GM21529 (cell line): Measurements from ENCODE around the gene SLC16A5.
"Not testable (repeated sequence)": the region's sequence is repeated elsewhere in the genome, so short reads cannot be mapped to it uniquely, and the experiment has no call there.

Experiments used
- ATAC-seq: cut with Tn5 transposase; IDR thresholded peaks from one replicate; pipeline ENCODE4 v1.9.1; 2021; ENCODE audit not compliant: unreplicated experiment

SLC16A5 gene

GRCh38 chr17:75132018-75133000 is 44.6 kb downstream of the SLC16A5 start:
- ATAC-seq, result not testable (repeated sequence)

DNA sequence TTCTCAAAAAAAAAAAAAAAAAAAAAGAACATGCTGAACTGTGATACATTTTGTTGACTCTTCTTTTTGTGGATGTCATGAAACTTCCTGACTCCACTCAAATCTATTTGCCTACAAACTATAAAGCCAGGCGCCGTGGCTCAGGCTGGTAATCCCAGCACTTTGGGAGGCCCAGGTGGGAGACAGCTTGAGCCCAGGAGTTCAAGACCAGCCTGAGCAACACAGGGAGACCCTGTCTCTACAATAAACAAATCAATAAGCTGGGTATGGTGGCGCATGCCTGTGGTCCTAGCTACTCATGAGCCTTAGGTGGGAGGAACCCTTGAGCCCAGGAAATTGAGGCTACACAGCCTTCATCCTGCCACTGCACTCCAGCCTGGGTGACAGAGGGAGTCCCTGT is 45.2 kb downstream of the SLC16A5 start:
- no peak for ATAC-seq

DNA sequence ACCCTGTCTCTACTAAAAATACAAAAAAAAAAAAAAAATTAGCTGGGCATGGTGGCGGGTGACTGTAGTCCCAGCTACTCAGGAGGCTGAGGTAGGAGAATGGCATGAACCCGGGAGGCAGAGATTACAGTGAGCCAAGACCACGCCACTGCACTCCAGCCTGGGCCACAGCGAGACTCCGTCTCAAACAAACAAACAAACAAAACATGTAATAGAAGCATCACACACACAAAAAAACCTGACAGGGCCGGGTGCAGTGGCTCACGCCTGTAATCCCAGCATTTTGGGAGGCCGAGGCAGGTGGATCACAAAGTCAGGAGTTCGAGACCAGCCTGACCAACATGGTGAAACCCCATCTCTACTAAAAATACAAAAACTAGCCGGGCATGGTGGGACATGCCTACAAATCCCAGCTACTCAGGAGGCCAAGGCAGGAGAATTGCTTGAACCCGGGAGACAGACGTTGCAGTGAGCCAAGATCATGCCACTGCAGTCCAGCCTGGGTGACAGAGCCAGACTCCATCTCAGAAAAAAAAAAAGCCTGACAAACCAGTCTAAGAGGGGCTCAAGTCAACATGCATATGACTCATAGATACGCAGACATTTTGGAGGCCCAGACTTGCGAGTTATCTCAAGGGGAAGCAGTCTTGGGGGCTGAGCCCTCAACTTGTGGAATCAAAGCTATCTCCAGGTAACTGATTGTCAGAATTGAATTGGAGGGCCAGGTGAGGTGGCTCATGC is 46.0 kb downstream of the SLC16A5 start:
- ATAC-seq, result not testable (repeated sequence)

DNA sequence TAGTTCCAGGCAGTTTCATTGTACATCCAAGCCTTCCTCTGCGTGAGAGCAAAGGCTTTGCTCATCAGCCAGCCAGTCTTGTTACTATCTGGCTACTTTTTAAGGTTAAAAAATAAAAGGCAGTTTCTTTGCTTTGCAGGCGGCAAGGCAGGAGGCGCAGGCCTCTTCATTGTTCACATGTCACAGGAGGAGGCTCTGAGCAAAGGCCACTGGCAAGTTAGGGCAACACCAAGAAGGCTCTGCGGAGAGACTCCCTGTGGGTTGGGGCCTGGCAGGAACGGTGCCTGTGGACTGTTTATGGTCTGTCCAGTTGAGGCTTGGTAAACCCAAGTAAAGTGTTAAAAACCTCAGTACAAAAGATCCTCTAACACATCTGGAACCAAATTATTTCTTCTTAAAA is 47.7 kb downstream of the SLC16A5 start:
- ATAC-seq, result no peak

DNA sequence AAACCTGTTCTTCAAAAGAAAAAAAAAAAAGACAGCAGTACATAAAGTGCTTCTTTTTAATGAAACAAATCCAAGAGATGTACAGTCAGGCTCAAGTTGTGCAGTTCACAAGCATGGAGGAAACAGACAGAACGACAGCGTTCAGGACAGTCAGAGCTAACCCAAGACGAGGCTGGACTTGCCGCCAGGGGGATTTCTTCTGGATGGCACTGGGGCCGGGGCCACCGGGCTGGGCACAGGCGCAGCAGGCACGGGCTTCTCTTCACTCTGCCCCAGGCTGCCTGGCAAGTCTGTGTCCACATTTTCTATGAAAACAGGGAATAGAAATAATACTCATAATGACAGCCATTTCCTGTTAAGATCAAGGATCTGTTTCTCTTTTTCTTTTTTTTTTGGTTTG is 48.2 kb downstream of the SLC16A5 start:
- ATAC-seq, result no peak

DNA sequence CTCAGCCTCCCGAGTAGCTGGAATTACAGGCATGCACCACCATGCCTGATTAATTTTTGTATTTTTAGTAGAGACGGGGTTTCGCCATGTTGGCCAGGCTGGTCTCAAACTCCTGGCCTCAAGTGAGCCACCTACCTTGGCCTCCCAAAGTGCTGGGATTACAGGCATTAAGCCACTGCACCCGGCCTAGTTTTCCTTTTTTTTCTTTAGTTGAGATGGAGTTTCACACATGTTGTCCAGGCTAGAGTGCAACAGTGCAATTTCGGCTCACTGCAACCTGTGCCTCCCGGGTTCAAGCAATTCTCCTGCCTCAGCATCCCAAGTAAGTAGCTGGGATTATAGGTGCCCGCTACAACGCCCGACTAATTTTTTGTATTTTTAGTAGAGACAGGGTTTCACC is 50.0 kb downstream of the SLC16A5 start:
- ATAC-seq, result not testable (repeated sequence)

GRCh38 chr17:75138519-75138918 is 50.8 kb downstream of the SLC16A5 start:
- no peak for ATAC-seq

DNA sequence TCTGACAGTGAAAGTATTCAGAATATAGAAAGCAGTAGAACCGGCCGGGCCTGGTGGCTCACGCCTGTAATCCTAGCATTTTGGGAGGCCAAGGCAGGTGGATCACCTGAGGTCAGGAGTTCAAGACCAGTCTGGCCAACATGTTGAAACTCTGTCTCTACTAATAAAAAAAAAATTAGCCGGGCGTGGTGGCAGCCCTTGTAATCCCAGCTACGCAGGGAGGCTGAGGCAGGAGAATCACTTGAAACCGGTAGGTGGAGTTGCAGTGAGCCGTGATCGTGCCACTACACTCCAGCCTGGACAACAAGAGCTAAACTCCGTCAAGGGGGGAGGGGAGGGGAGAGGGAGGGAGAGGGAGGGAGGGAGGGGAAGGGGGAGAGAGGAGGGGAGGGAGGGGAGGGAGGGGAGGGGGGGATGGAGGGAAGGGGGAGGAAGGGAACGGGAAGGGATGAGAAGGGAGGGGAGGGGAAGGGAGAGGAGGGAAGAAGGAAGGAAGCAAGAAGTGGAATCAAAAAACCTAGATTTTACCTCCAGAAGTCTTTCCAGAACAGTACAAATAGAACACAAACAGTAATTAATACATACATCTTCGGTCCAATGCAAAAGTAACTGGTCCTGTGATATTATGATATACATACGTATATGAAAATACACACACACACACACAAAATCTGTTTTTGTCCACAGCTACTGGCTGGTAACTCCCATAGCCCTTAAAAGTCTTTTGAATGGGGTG is 54.6 kb downstream of the SLC16A5 start:
- no peak for ATAC-seq

GRCh38 chr17:75144816-75145512 is 57.2 kb downstream of the SLC16A5 start:
- ATAC-seq, result no peak

DNA sequence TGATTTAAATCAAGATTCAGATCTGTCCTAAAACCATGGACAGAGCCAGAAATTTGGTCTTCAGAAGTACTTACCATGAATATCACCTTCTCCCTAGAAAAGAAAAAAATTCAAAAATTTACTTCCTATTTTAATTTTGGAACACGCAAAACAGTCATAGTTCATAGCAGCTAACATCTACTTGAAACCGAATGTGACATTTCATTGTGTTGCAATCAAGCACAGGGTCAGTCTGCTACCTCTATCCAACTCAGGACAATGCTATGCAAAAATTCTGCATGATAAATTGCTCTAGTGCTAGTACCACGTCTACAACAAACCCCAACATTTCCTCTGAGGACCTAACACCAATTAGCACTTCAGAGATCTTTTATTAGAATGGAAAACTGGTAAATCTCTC is 58.8 kb downstream of the SLC16A5 start:
- ATAC-seq, result no peak

DNA sequence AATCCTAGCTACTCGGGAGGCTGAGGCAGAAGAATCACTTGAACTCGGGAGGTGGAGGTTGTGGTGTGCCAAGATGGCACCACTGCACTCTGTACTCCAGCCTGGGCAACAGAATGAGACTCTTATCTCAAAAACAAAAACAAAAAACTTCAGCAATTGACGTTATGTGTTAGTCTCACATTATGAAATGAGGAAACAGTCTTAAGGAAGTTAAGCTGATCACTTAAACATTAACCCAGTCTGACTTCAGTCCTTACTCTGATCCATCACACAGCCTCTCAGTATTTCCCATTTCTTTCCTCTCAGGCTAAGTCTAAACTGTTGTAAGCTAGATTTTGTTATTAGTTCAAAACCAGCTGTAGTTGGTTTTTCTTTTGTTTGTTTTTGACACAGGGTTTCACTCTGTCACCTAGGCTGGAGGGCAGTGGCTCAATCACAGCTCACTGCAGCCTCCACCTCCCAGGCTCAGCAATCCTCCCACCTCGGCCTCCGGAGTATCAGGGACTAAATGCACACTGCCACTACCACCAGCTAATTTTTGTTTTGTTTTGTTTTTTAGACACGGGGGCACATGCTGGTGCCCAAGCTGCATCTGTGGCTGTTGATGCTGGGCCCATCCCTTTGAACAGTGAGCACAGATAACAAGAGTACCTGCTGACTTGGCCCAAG is 60.3 kb downstream of the SLC16A5 start:
- ATAC-seq, result no peak

DNA sequence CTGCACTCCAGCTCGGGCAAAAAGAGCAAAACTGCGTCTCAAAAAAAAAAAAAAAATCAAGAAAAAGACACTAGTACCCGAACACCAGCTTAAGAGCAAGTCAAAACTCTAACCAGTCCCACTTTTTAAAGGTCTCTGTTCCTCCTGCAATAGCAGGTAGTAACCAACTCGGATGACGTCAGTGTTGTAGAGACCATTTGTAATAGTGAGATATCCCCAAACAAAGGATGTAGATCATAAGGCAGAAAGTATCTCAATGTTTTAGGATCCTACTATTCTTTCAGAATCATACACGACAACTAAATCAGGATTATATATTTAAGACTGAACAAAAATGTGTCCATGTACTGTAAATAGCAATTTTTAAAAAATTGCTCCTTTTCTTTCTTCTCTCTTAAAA is 64.2 kb downstream of the SLC16A5 start:
- no peak for ATAC-seq

- no peak for ATAC-seq
These were observed 64.8 kb downstream of the SLC16A5 start for GRCh38 chr17:75152523-75152921.

- no peak for ATAC-seq
These were observed 65.4 kb downstream of the SLC16A5 start for GRCh38 chr17:75152922-75153779.

DNA sequence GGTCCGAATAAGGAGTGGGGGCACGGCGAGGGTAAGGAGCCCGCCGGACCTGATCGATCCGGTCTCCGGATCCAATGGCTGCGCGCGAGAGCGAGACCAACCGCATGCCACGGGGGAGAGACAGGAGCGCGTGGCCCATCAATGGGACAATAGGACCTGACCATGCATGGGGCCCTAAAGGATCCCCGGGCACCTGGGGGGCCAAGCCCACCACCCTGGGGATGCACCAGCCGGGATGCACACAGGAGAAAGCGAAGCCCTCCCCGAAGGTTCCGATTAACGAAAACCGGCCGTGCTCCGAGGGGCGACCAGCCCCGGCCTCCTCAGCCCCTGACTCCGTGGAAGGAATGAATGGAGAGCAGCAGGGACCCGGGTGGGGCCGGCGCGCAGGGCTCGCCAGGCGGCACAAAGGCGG is 66.0 kb downstream of the SLC16A5 start:
- peak; percentile 17 for ATAC-seq

DNA sequence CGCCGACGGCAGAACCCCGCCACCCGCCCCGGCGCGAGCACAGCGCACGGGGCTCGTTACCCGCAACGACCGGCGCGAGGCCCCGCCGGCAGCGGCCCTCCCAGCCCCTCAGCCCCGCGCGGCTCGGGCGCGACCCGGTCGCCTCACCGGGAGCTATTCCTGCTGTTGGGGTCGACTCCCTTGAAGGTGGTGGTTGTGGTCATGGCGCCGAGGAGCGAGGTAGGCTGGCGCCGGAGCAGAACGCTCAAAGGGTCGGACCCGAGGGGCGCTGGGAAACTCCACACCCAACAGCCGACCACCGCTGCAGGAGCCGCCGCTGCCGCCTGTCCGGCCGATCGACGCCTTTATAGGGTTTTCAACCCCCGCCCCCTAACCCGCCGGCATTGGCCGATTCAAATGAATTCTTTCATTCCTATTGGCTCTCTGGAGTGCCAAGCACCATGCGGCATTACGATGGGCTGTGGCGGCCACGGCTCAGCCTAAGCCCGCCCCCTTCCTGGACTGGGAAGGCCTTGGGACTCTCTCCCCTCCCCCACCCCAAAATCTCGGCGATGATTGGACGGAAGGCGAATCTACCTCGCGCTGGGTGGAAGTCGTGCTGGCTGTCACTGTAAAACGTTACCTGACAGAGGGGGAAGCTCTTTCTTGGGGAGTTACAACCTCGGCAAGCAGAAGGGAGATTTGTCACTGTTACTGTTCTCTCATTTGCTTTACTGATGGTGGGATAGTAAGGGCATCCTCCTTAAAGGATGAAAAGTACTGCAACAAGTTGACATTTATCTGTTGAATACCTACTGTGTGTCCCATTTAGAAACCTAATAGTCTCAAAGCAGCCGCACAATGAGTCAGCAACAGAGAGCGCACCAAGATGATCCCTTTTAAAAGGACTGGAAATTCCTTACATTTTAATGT is 66.7 kb downstream of the SLC16A5 start, which contains the start of gene JPT1:
Gene JPT1 (minus strand): TSS at position 318 of the 912 bp plus-strand sequence. CDS start 115 bp downstream, at position 203.
- ATAC-seq, result peak; percentile 92

- ATAC-seq, result no peak
These were observed 67.4 kb downstream of the SLC16A5 start for GRCh38 chr17:75155191-75155601.
